Peyer's patch (tissue), 4 donors: ENCODE measurements around the gene IRS1. TPM values are rescaled to one million over a fixed set of nuclear protein-coding genes. Genes with fewer than 3 reads are reported as not detected.

Experiments used
- DNase-seq, 3 donors: peaks; one replicate each; pipeline ENCODE4 v3.0.0-alpha.2; 2017 to 2019
- H3K27ac ChIP-seq, 4 donors: fragments of 200-600 bp; sonication (generic); one replicate each; pipeline ENCODE4 v1.5.1; 2016 to 2019
- H3K27me3 ChIP-seq, 2 donors: fragments of 200-600 bp; sonication (generic); one replicate each; pipeline ENCODE4 v1.5.1; 2019
- H3K36me3 ChIP-seq, 3 donors: fragments of 200-600 bp; sonication (generic); one replicate each; pipeline ENCODE4 v1.5.1; 2016 to 2019
- H3K4me1 ChIP-seq, 4 donors: fragments of 200-600 bp; sonication (generic); one replicate each; pipeline ENCODE4 v1.5.1; 2016 to 2019
- H3K4me3 ChIP-seq, 4 donors: fragments of 200-600 bp; sonication (generic); 1 replicate in 3 of 4; 2 replicates in 1 of 4; pipeline ENCODE4 v1.5.1; 2016 to 2019; ENCODE audit warnings: mild to moderate bottlenecking in 1 of 4
- H3K9me3 ChIP-seq, 4 donors: fragments of 200-600 bp; sonication (generic); one replicate each; pipeline ENCODE4 v1.5.1; 2016 to 2019; ENCODE audit warnings: mild to moderate bottlenecking in 1 of 4
- POLR2A ChIP-seq, 2 donors: fragments of 450-650 bp; IDR thresholded peaks; one replicate each; pipeline ENCODE4 v1.5.1; 2017; ENCODE audit warnings: antibody characterized with exemption in 2 of 2, mild to moderate bottlenecking in 2 of 2, moderate library complexity in 2 of 2
- total RNA-seq, 4 donors: library from RNA; depleted of rRNA; stranded (reverse); fragments of >200 nt; gene quantifications; one replicate each; pipeline ENCODE4 v1.1.0, GENCODE V29; 2016
- TF ChIP-seq, protein P1 (sequence below), 6 experiments: fragments of 450-650 bp in 4 of 6; fragments of 200-600 bp in 2 of 6; sonication (generic) in 1 of 6; IDR thresholded peaks; one replicate each; pipeline ENCODE4 v1.5.1; 2017 to 2019; ENCODE audit warnings: antibody characterized with exemption in 6 of 6, mild to moderate bottlenecking in 3 of 6, moderate library complexity in 1 of 6

Gene IRS1
- total RNA-seq, 4 donors from 2014 or later: 8.3 to 67.7 (median 22.5) TPM

DNA sequence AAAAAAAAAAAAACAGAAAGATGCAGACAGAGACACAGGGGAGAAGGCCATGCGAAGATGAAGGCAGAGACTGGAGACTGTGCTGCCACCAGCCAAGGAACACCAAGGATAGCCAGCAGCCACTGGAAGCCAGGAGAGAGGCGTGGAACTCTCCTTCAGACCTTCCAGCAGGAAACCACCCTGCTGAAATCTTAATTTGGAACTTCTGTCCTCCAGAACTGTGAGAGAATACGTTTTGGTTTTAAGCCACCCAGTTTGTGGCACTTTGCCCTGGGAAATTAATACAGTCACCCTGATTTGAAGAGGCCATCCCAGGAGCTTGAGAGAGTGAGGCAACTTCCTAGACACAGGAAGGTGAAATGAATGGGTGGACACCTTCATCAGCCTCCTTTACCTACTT is 93.7 kb downstream of the IRS1 start:
- TF ChIP-seq POLR2A (IDR thresholded peaks at IDR 0.05): no peak
- TF ChIP-seq, protein P1, sequence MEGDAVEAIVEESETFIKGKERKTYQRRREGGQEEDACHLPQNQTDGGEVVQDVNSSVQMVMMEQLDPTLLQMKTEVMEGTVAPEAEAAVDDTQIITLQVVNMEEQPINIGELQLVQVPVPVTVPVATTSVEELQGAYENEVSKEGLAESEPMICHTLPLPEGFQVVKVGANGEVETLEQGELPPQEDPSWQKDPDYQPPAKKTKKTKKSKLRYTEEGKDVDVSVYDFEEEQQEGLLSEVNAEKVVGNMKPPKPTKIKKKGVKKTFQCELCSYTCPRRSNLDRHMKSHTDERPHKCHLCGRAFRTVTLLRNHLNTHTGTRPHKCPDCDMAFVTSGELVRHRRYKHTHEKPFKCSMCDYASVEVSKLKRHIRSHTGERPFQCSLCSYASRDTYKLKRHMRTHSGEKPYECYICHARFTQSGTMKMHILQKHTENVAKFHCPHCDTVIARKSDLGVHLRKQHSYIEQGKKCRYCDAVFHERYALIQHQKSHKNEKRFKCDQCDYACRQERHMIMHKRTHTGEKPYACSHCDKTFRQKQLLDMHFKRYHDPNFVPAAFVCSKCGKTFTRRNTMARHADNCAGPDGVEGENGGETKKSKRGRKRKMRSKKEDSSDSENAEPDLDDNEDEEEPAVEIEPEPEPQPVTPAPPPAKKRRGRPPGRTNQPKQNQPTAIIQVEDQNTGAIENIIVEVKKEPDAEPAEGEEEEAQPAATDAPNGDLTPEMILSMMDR (IDR thresholded peaks at IDR 0.05): no peak

DNA sequence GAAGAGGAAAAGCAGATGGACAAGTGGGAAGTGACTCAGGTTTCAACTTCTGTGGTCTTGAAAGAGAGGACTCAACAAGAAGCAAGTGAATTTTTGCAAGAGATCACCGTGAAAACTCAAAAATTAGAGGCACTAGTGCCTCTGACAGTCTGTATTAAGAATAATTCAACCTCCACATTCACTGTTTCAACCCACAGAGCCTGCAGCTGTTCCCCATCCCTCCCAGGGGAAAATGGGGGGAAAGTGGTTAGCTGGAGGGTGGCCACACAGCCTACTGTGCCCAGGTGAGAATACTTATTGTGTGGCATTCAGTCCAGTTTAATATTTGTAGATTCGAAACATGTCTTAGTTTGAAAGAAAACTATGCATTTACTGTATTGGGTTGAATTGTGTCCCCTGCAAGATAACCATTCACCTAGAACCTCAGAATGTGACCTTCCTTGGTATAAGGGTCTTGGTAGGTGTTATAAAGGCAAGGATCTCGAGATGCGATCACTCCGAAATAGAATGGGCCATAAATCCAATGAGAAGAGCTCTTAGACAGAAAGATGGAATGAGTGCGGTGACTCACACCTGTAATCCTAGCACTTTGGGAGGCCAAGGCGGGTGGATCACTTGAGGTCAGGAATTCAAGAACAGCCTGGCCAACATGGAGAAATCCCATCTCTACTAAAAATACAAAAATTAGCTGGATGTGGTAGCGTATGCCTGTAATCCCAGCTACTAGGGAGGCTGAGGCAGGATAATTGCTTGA is 94.3 kb downstream of the IRS1 start:
- Histone ChIP-seq H3K9me3 (no peaks in the 10 kb centered on the region), H3K27me3 (no peaks in the 10 kb centered on the region), H3K27ac (no peak overlapping the region), H3K4me3 (no peak overlapping the region), H3K36me3 (no peaks in the 10 kb centered on the region), H3K4me1 (no peaks in the 10 kb centered on the region)
- no peak for DNase-seq
- TF ChIP-seq, protein P1 (IDR thresholded peaks at IDR 0.05): no peak
- TF ChIP-seq POLR2A (IDR thresholded peaks at IDR 0.05): no peak

More for the DNA sequence above, 93.7 kb downstream of the IRS1 start:
- H3K36me3 ChIP-seq: no peaks in the 10 kb centered on the region
- H3K4me1 ChIP-seq: no peaks in the 10 kb centered on the region
- DNase-seq: no peak
- no peaks in the 10 kb centered on the region for H3K9me3 ChIP-seq
- H3K27me3 ChIP-seq: no peaks in the 10 kb centered on the region
- no peak overlapping the region for H3K4me3 ChIP-seq
- H3K27ac ChIP-seq: no peak overlapping the region

DNA sequence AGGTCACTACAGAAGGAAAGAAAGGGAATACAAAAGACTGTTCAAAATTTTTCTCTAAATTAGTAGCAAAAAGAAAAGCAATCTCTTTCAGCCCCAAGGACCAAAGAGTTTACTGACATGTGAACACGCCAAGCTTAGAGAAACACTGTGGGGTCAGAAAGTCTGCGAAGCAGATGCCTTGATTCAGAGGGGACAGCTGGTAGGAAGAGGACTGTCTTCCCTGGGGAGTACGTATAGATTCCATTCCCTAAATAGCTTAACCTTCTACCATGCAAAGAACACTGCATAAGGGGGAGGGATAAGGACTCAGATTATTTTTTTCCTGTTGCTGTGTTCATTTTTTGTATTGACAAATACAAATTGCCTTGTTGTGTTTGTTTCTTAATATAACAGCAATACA is 96.1 kb downstream of the IRS1 start:
- no peak overlapping the region for H3K4me3 ChIP-seq
- H3K27me3 ChIP-seq: no peaks in the 10 kb centered on the region
- TF ChIP-seq, protein P1 (IDR thresholded peaks at IDR 0.05): no peak
- no peak for TF ChIP-seq POLR2A (IDR thresholded peaks at IDR 0.05)
- peaks cover 0 to 4% (median 0%) of the 10 kb centered on the region in 4 donors for H3K4me1 ChIP-seq
- H3K36me3 ChIP-seq: no peaks in the 10 kb centered on the region
- no peaks in the 10 kb centered on the region for H3K9me3 ChIP-seq
- DNase-seq: no peak
- no peak overlapping the region for H3K27ac ChIP-seq

DNA sequence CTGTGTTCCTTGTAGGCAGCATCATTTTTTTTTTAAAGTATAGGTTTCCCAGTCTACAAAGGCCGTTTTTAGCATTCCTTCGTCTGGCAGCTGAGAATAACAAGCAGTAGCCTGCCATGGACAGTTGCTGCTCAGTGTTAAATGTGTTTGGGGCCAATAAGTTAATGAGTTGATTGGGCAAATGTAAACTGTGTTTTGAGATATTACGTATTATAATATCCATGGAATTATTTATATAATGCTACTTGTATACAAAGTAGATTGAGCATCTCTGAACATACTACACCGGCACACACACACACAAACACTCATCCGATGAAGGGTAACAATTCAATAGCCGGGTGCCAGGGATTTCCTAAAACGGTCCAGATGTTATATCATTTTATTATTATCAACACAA is 97.2 kb downstream of the IRS1 start:
- Histone ChIP-seq H3K4me1 (peaks cover 0 to 4% (median 0%) of the 10 kb centered on the region in 4 donors), H3K27me3 (no peaks in the 10 kb centered on the region), H3K4me3 (no peak overlapping the region), H3K9me3 (no peaks in the 10 kb centered on the region), H3K36me3 (no peaks in the 10 kb centered on the region), H3K27ac (no peak overlapping the region)
- no peak for DNase-seq
- TF ChIP-seq POLR2A (IDR thresholded peaks at IDR 0.05): no peak
- TF ChIP-seq, protein P1 (IDR thresholded peaks at IDR 0.05): no peak

DNA sequence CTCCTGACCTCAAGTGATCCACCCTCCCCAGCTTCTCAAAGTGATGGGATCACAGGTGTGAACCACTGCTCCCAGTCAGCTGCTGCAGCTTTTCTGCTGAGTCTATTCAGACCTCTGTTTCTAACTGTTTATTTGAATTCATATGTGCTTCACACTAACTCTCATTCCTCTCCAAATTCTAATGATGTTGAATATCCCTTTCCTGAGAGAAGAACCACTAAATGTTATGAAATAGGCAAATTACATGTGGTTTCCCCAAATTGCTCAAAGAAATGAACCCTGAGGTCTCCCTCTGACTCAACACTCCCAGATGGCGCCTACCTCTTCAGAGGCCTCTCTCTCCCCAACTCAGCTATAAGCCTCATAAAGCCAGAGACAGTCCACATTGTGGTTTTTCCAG is 98.6 kb downstream of the IRS1 start:
- no peaks in the 10 kb centered on the region for H3K27me3 ChIP-seq
- no peaks in the 10 kb centered on the region for H3K9me3 ChIP-seq
- DNase-seq: no peak
- TF ChIP-seq, protein P1 (IDR thresholded peaks at IDR 0.05): no peak
- no peak for TF ChIP-seq POLR2A (IDR thresholded peaks at IDR 0.05)
- peaks cover 0 to 4% (median 0%) of the 10 kb centered on the region in 4 donors for H3K4me1 ChIP-seq
- H3K36me3 ChIP-seq: no peaks in the 10 kb centered on the region
- H3K27ac ChIP-seq: no peak overlapping the region
- H3K4me3 ChIP-seq: no peak overlapping the region
